Neural progenitor cell (in vitro differentiated cells): ENCODE measurements around the gene ACSM4. TPM values are rescaled to one million over a fixed set of nuclear protein-coding genes. Genes with fewer than 3 reads are reported as not detected.
A peak's percentile ranks its signal among the peaks of the same experiment; 100 is the strongest.

Experiments used
- DNase-seq: peaks from one replicate; pipeline ENCODE4 v3.0.0-alpha.2; 2016; ENCODE audit warnings: low spot score
- H2AFZ ChIP-seq: fragments of 200-600 bp; sonication (generic); replicated peaks from 2 replicates; pipeline ENCODE4 v1.6.1; 2016; ENCODE audit warnings: antibody characterized with exemption
- H3F3A ChIP-seq: fragments of 200-600 bp; sonication (generic); 2 replicates; pipeline ENCODE4 v1.6.1; 2016; ENCODE audit warnings: antibody characterized with exemption, low read depth
- H3K27ac ChIP-seq: fragments of 200-600 bp; sonication (generic); 2 replicates; pipeline ENCODE4 v1.5.1; 2016; ENCODE audit warnings: mild to moderate bottlenecking
- H3K27me3 ChIP-seq: fragments of 200-600 bp; sonication (generic); 2 replicates; pipeline ENCODE4 v1.6.1; 2016; ENCODE audit warnings: mild to moderate bottlenecking, moderate library complexity
- H3K36me3 ChIP-seq: fragments of 200-600 bp; sonication (generic); 2 replicates; pipeline ENCODE4 v1.5.1; 2016
- H3K4me1 ChIP-seq: fragments of 200-600 bp; sonication (generic); 2 replicates; pipeline ENCODE4 v1.6.1; 2016; ENCODE audit warnings: mixed run types
- H3K4me2 ChIP-seq: fragments of 200-600 bp; sonication (generic); 2 replicates; pipeline ENCODE4 v1.6.1; 2016
- H3K4me3 ChIP-seq: fragments of 200-600 bp; sonication (generic); 2 replicates; pipeline ENCODE4 v1.5.1; 2016
- H3K79me2 ChIP-seq: fragments of 200-600 bp; sonication (generic); 2 replicates; pipeline ENCODE4 v1.6.1; 2016; ENCODE audit warnings: low read depth
- H3K9ac ChIP-seq: fragments of 200-600 bp; sonication (generic); 2 replicates; pipeline ENCODE4 v1.6.1; 2016
- H3K9me3 ChIP-seq: fragments of 200-600 bp; sonication (generic); 2 replicates; pipeline ENCODE4 v1.5.1; 2016; ENCODE audit warnings: low read depth
- H4K20me1 ChIP-seq: fragments of 200-600 bp; sonication (generic); 2 replicates; pipeline ENCODE4 v1.6.1; 2016; ENCODE audit warnings: low read depth
- H3K27ac Mint-ChIP-seq: 3 replicates; pipeline ENCODE4 v1.8.0; 2021; ENCODE audit warnings: mixed read lengths
- H3K27me3 Mint-ChIP-seq: 2 replicates; pipeline ENCODE4 v1.8.0; 2022; ENCODE audit warnings: low read depth, mild to moderate bottlenecking, inconsistent platforms, moderate library complexity, mixed read lengths; ENCODE audit not compliant: insufficient read depth
- H3K36me3 Mint-ChIP-seq: 3 replicates; pipeline ENCODE4 v1.8.0; 2021; ENCODE audit warnings: mixed read lengths
- H3K4me1 Mint-ChIP-seq: 3 replicates; pipeline ENCODE4 v1.8.0; 2021; ENCODE audit warnings: mixed read lengths
- H3K4me3 Mint-ChIP-seq: 3 replicates; pipeline ENCODE4 v1.8.0; 2021; ENCODE audit warnings: mild to moderate bottlenecking, moderate library complexity, mixed read lengths
- H3K9me3 Mint-ChIP-seq: 3 replicates; pipeline ENCODE4 v1.8.0; 2020; ENCODE audit warnings: mixed read lengths
- CTCF ChIP-seq: fragments of 200-600 bp; sonication (generic); IDR thresholded peaks from 2 replicates; pipeline ENCODE4 v1.5.1; 2017; ENCODE audit warnings: antibody characterized with exemption, mild to moderate bottlenecking
- EZH2 ChIP-seq: fragments of 200-600 bp; sonication (generic); IDR thresholded peaks from 2 replicates; pipeline ENCODE4 v1.6.1; 2017; ENCODE audit warnings: antibody characterized with exemption, mild to moderate bottlenecking, moderate library complexity
- EZH2phosphoT487 ChIP-seq: fragments of 200-600 bp; sonication (generic); IDR thresholded peaks from 2 replicates; pipeline ENCODE4 v1.6.1; 2017; ENCODE audit warnings: antibody characterized with exemption
- total RNA-seq: library from RNA; depleted of rRNA; stranded (reverse); fragments of >200 nt; gene quantifications from 2 replicates; pipeline ENCODE4 v1.2.3, GENCODE V29; 2015; ENCODE audit warnings: low replicate concordance

Gene ACSM4
- total RNA-seq, 1 donor from 2014 or later, result not detected

- Histone ChIP-seq H3K27me3 (no peaks in the 10 kb centered on the region), H3K27ac (no peak overlapping the region), H4K20me1 (no peaks in the 10 kb centered on the region), H3K4me1 (no peaks in the 10 kb centered on the region), H3K4me2 (no peak overlapping the region), H3K36me3 (no peaks in the 10 kb centered on the region), H3K79me2 (no peaks in the 10 kb centered on the region), H2AFZ (peak overlapping the region; percentile 9), H3K9ac (no peak overlapping the region), H3K9me3 (no peaks in the 10 kb centered on the region), H3K4me3 (no peak overlapping the region), H3F3A (no peaks in the 10 kb centered on the region)
- TF ChIP-seq CTCF (no peak), EZH2phosphoT487 (no peak), EZH2 (no peak)
- H3K27ac Mint-ChIP-seq, result no peak overlapping the region
- no peaks in the 10 kb centered on the region for H3K4me1 Mint-ChIP-seq
- H3K27me3 Mint-ChIP-seq, result no peaks in the 10 kb centered on the region
- DNase-seq, result no peak
- no peak overlapping the region for H3K4me3 Mint-ChIP-seq
- no peaks in the 10 kb centered on the region for H3K9me3 Mint-ChIP-seq
- no peaks in the 10 kb centered on the region for H3K36me3 Mint-ChIP-seq
Measured at GRCh38 chr12:7375145-7375543, 71.3 kb downstream of the ACSM4 start.

DNA sequence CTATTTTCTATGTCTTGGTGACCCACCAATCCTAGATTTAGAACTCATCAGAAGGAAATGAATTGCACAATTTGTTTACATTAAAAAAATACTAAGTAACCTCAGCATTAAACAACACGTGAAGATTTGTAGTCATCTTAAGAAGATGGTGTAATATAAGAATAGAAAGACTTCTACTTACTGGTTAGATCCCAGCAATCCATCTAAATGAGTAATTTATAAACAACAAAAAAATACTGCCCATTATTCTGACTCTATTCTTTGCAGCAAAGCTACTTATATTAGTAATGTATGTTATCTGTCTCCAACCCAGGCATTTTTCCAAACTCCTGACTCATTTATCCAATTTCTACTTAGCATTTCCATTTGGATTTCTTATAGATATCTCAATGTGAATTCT is 72.3 kb downstream of the ACSM4 start:
- Mint-ChIP-seq H3K9me3 (no peaks in the 10 kb centered on the region), H3K4me3 (no peak overlapping the region), H3K36me3 (no peaks in the 10 kb centered on the region), H3K4me1 (no peaks in the 10 kb centered on the region), H3K27ac (no peak overlapping the region), H3K27me3 (no peaks in the 10 kb centered on the region)
- no peaks in the 10 kb centered on the region for H3K36me3 ChIP-seq
- no peaks in the 10 kb centered on the region for H3F3A ChIP-seq
- TF ChIP-seq CTCF (no peak), EZH2phosphoT487 (no peak), EZH2 (no peak)
- H3K9me3 ChIP-seq, result no peaks in the 10 kb centered on the region
- no peaks in the 10 kb centered on the region for H3K27me3 ChIP-seq
- DNase-seq, result no peak
- no peak overlapping the region for H3K4me3 ChIP-seq
- no peak overlapping the region for H2AFZ ChIP-seq
- no peak overlapping the region for H3K4me2 ChIP-seq
- H3K9ac ChIP-seq, result no peak overlapping the region
- H3K27ac ChIP-seq, result no peak overlapping the region
- H3K79me2 ChIP-seq, result no peaks in the 10 kb centered on the region
- H4K20me1 ChIP-seq, result no peaks in the 10 kb centered on the region
- H3K4me1 ChIP-seq, result no peaks in the 10 kb centered on the region

Other genes with a start within 250 kb of the ACSM4 start
- 0.56 and 2.1 TPM in 2 replicates for gene C1S, start 243.4 kb upstream of the ACSM4 start, total RNA-seq
- gene C1R, start 211.6 kb upstream of the ACSM4 start, total RNA-seq, result 3.3 and 8.8 TPM in 2 replicates
- gene C1RL, start 194.9 kb upstream of the ACSM4 start, total RNA-seq, result 18.3 and 32.2 TPM in 2 replicates
- not detected in 2 replicates for gene RBP5, start 175.2 kb upstream of the ACSM4 start, total RNA-seq
- gene CLSTN3, start 173.7 kb upstream of the ACSM4 start, total RNA-seq, result 24.0 and 36.9 TPM in 2 replicates
- gene PEX5, start 114.4 kb upstream of the ACSM4 start, total RNA-seq, result 20.2 and 46.1 TPM in 2 replicates
- gene CD163L1, start 140.1 kb downstream of the ACSM4 start, total RNA-seq, result 0.22 TPM in 1 of 2 replicates, not detected in the other
- gene CD163, start 199.7 kb downstream of the ACSM4 start, total RNA-seq, result not detected in 2 replicates